D721Med (cell line): ENCODE measurements around the gene BCL6B.
"Not testable (repeated sequence)": the region's sequence is repeated elsewhere in the genome, so short reads cannot be mapped to it uniquely, and the experiment has no call there.

Source experiments
- DNase-seq: peaks from one replicate; pipeline ENCODE4 v3.0.0; 2011; ENCODE audit warnings: low spot score; ENCODE audit not compliant: insufficient read length
- FAIRE-seq: peaks from 2 replicates; lab custom pipeline; 2011; peaks lifted over from hg19 to GRCh38; lab: Jason Lieb, UNC
- TF ChIP-seq, protein P1 (sequence below): IDR thresholded peaks from 2 replicates; pipeline ENCODE4 v1.5.1; 2012; ENCODE audit warnings: mild to moderate bottlenecking, control low read depth; ENCODE audit not compliant: insufficient read depth; ENCODE audit errors: missing control alignments

Gene BCL6B

DNA sequence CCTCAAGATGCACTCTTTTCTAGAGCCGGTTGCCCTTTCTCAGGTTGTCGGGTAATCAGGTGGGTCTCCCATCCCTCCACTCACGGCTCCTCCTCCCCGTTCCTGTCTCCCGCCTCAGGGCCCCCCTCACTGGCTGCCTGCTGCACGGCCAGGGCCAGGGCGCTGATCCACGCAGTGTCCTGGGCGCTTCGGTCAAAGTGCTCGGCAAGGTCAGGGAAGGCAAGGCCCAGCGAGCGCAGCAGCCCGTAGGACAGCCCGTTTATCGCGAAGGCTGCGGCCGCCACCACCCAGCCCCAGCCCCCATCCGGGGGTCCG is 20.3 kb downstream of the BCL6B start:
- no peak for FAIRE-seq
- TF ChIP-seq, protein P1, sequence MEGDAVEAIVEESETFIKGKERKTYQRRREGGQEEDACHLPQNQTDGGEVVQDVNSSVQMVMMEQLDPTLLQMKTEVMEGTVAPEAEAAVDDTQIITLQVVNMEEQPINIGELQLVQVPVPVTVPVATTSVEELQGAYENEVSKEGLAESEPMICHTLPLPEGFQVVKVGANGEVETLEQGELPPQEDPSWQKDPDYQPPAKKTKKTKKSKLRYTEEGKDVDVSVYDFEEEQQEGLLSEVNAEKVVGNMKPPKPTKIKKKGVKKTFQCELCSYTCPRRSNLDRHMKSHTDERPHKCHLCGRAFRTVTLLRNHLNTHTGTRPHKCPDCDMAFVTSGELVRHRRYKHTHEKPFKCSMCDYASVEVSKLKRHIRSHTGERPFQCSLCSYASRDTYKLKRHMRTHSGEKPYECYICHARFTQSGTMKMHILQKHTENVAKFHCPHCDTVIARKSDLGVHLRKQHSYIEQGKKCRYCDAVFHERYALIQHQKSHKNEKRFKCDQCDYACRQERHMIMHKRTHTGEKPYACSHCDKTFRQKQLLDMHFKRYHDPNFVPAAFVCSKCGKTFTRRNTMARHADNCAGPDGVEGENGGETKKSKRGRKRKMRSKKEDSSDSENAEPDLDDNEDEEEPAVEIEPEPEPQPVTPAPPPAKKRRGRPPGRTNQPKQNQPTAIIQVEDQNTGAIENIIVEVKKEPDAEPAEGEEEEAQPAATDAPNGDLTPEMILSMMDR, result no peak
- DNase-seq, result no peak

DNA sequence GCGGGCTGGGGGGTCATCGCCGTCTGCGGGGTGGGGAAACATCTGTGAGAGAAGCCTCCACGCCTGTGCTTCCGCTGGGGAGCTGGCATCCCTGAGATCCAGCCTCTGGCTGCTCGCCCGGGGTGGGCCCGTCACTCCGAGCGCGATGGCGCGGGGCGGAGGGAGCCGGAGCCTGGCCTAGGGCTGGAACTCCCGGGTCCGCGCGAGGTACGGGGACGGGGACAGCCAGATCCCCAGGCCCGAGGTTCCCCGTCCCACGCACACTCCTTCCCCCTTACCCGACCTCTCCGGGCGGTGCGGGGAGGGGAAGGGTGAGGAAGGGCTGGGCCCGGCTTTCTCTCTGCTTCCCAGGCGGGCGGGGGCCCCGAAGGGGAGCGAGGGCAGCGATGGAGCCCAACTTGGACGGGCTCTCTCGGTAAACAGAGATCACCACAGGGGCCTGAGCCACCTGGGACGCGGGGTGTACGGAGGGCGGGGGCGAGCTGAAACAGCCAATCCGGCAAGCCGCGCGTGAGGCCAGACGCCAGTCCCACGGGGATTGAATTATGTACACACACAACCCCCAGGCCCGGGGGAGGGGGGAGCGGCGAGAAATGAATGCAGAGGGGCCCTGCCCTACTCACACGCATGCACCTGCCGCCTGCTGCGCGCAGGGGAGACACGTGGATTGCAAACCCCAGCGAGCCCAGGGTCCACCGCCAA is 20.8 kb downstream of the BCL6B start, which contains the start of gene SLC16A11:
Gene SLC16A11 (minus strand): TSS at position 596 of the 702 bp plus-strand sequence. CDS start 579 bp downstream, at position 17.
- no peak for FAIRE-seq

DNA sequence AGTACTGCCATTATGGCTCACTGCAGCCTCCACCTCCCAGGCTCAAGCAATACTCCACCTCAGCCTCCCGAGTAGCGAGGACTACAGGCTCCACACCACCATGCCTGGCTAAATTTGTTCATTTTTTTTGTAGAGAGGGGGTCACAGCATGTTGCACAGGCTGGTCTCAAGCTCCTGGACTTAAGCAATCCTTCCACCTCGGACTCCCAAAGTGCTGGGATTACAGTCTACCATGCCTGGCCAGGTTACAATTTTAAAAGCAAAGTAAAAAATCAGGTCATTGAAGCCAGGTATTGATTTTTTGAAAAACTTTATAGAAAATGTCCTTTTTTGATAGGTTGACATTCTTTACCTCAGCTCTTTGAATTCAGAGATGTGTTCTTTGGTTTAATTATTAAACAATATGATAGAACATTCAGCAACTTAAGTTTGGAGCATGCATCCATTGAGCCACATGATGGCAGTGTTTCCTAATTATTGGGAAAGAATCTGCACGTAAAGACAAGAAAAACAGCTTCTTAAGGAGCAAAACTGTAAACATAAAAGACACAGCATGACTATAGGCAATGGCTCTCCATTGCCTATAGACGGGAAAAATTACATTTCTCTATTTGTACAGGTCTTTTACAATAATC is 22.8 kb downstream of the BCL6B start:
- FAIRE-seq, result no peak
- DNase-seq, result no peak
- TF ChIP-seq, protein P1, result peak; percentile 75

More for the DNA sequence above, 20.8 kb downstream of the BCL6B start, which contains the start of gene SLC16A11:
- TF ChIP-seq, protein P1, result no peak
- no peak for DNase-seq

DNA sequence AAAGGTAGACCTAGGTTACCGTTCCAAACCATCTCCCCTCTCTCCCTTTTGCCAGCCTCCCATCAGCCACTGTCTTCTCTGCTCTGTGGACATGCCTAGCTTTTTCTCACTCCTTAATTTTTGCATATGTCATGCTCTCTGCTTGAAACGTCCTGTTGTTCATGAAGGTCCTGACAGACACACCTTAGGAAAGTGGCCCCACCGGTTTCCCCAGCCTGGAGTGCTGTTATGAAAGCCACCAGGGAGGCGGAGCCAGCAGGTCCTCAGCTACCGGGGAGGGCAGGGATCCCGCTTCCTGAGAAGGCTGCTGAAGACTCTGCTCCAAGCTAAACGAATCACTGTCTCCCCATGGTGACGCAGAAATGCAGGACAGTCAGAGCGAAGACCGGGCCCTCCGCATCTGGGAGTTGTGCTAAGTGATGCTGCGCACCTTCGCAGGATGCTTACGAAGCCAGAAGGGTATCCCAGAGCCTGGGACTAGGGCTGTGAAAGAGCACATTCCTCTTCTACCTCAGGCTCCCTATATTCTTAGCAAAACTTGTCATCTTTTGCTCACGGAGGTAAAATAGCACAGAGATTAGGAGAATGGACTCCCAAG is 23.4 kb downstream of the BCL6B start:
- FAIRE-seq (no peak), DNase-seq (no peak)
- TF ChIP-seq, protein P1, result no peak

DNA sequence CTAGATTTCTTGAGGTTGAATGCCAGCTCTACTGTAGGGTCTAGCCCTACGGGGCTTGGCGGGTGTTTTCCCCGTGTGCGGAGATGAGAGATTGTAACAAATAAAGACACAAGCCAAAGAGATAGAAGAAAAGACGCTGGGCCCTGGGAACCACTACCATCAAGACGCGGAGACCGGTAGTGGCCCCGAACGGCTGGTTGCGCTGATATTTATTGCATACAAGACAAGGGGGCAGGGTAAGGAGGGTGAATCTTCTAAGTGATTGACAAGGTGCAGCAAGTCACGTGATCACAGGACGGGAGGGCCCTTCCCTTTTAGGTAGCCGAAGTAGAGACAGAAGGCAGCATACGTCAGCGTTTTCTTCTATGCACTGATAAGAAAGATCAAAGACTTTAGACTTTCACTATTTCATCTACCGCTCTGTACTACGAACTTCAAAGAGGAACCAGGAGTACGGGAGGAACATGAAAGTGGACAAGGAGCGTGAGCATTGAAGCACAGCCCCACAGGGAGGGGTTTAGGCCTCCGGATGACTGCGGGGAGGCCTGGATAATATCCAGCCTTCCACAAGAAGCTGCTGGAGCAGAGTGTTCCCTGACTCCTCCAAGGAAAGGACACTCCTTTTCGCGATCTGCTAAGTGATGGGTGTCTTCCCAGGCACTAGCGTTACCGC is 24.0 kb downstream of the BCL6B start:
- FAIRE-seq, DNase-seq: not testable (repeated sequence)

DNA sequence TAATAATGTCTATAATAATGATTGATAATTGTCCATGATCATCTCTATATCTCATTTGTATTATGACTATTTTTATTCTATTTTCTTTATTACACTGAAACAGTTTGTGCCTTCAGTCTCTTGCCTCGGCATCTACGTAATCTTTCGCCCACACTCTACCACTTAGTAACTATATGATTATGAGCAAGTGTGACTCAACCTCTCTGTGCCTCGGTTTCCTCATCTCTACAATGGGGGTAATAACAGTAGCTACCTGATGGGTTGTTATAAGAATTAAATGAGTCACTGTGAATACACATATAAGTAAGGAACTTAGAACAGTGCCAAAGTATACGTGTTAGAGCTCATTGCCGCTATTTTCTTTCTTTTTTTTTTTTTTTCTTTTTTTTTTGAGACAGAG is 24.7 kb downstream of the BCL6B start:
- DNase-seq, result no peak
- TF ChIP-seq, protein P1, result no peak
- FAIRE-seq, result no peak

DNA sequence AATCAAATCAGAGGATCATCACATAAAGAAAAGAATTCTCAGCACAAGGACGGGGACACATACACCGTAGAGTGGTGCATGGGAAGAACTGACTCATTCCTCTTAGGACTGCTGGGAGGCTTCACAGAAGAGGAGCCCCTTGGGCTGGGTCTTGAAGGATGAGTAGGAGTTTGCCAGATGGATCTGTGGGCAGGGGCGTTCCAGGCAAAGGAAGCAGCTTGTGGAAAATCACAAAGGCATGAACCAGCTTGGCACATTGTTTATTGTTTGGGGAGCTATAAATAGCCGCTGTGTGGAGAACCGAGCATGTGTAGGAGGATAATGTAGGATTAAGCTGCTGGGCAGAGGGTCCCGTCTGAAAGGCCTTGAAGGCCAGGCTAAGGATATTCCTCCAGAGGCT is 26.1 kb downstream of the BCL6B start:
- DNase-seq, result no peak
- no peak for FAIRE-seq
- TF ChIP-seq, protein P1, result no peak

DNA sequence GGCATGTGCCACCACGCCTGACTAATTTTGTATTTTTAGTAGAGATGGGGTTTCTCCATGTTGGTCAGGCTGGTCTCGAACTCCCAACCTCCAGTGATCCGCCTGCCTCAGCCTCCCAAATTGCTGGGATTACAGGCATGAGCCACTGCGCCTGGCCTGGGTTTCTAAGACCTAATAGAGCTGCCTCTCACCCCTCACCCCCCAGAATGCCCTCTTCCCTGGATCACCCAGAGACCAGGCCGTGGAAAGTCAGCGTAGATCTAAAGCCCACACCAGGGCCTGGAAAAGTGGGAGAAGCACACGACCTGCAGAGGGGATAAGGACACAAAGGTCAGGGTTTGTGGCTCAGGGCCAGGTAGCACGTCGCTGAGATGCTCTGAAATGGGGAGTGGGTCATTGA is 27.7 kb downstream of the BCL6B start:
- not testable (repeated sequence) for FAIRE-seq, DNase-seq
